ENCODE measurements around the gene CUBN.

DNA sequence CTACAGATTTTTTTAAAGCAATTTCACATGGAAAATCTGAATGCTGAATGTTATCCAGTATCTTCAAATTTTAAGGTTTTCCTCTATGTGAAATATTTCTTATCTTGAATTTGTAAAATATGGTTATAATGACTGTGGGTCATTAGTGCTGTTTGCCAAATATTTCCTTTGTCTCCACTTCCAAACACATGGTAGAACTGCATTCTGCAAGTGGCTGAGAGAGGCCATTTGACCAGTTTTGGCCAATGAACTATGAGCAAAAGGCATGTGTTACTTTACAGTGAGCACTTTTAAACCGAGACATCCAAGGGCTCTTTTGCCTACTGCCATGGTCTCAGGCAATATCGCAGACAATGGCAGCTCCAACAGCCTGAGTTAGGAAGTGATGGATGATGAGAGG, 195.2 kb downstream of the CUBN start:
- TF ChIP-seq, protein P1, sequence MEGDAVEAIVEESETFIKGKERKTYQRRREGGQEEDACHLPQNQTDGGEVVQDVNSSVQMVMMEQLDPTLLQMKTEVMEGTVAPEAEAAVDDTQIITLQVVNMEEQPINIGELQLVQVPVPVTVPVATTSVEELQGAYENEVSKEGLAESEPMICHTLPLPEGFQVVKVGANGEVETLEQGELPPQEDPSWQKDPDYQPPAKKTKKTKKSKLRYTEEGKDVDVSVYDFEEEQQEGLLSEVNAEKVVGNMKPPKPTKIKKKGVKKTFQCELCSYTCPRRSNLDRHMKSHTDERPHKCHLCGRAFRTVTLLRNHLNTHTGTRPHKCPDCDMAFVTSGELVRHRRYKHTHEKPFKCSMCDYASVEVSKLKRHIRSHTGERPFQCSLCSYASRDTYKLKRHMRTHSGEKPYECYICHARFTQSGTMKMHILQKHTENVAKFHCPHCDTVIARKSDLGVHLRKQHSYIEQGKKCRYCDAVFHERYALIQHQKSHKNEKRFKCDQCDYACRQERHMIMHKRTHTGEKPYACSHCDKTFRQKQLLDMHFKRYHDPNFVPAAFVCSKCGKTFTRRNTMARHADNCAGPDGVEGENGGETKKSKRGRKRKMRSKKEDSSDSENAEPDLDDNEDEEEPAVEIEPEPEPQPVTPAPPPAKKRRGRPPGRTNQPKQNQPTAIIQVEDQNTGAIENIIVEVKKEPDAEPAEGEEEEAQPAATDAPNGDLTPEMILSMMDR (IDR thresholded peaks at IDR 0.05) = no peak
- TF ChIP-seq POLR2A (IDR thresholded peaks at IDR 0.05) = no peak
